ENCODE measurements around the gene ENKD1.

ENKD1 gene

GRCh38 chr16:67661101-67661761 lies 5.3 kb downstream of the ENKD1 start:
- Histone ChIP-seq H3K27ac (ENCODE audit: low read length, poor library complexity, severe bottlenecking) (peak overlapping the region; percentile 18), H3K18ac (ENCODE audit: low read depth in 1 of 2, low read length in 2 of 2) (no peak overlapping the region), H3K9ac (ENCODE audit: low read length) (peak overlapping the region; percentile 37), H3K9me3 (ENCODE audit: control insufficient read depth, low read length) (no peaks in the 10 kb centered on the region), H4K91ac (ENCODE audit: low read length) (peak overlapping the region; percentile 22), H3K79me1 (replicated peaks; ENCODE audit: low read length, poor library complexity, severe bottlenecking) (peaks cover 11% of the 10 kb centered on the region), H3K27me3 (ENCODE audit: control insufficient read depth in 1 of 2, insufficient read depth in 1 of 2, low read length in 2 of 2) (no peaks in the 10 kb centered on the region), H3K4ac (ENCODE audit: low read depth in 1 of 2, low read length in 2 of 2) (no peak overlapping the region), H3K23ac (ENCODE audit: low read length in 2 of 2) (no peak overlapping the region), H2BK5ac (ENCODE audit: low read depth, low read length, poor library complexity, severe bottlenecking) (no peak overlapping the region), H4K8ac (ENCODE audit: low read length) (no peak overlapping the region), H2AK5ac (ENCODE audit: low read length, severe bottlenecking) (no peak overlapping the region), H2BK15ac (ENCODE audit: low read depth, poor library complexity, severe bottlenecking) (no peak overlapping the region), H2BK12ac (ENCODE audit: low read length in 2 of 2) (no peak overlapping the region), H2AFZ (ENCODE audit: low read depth, low read length) (no peak overlapping the region), H3K4me3 (ENCODE audit: insufficient read depth in 1 of 2, low read depth in 1 of 2, low read length in 2 of 2) (peak overlapping the region; percentile 82 to 100), H3K4me1 (ENCODE audit: control insufficient read depth, insufficient read depth, low read depth, low read length) (peaks cover 24% of the 10 kb centered on the region), H3K14ac (ENCODE audit: low read length in 2 of 2) (no peak overlapping the region), H3K4me2 (ENCODE audit: low read length, poor library complexity, severe bottlenecking) (peak overlapping the region; percentile 52), H2BK120ac (ENCODE audit: low read depth, low read length) (no peak overlapping the region), H3K36me3 (ENCODE audit: control insufficient read depth in 1 of 2, insufficient read depth in 2 of 2, low read depth in 1 of 2, low read length in 2 of 2) (peaks cover 25 to 49% of the 10 kb centered on the region in 2 experiments)
- peak; percentile 77 for DNase-seq
- WGBS = 21% methylated on average over 38 of the region's 39 CpGs

- Histone ChIP-seq H3K27me3 (ENCODE audit: control insufficient read depth in 1 of 2, insufficient read depth in 1 of 2, low read length in 2 of 2) (peaks cover 0 to under 1% of the 10 kb centered on the region in 2 experiments), H3K79me1 (replicated peaks; ENCODE audit: low read length, poor library complexity, severe bottlenecking) (peaks cover 8% of the 10 kb centered on the region), H3K4me1 (ENCODE audit: control insufficient read depth, insufficient read depth, low read depth, low read length) (peaks cover 19% of the 10 kb centered on the region), H3K9me3 (ENCODE audit: control insufficient read depth, low read length) (no peaks in the 10 kb centered on the region), H3K36me3 (ENCODE audit: control insufficient read depth in 1 of 2, insufficient read depth in 2 of 2, low read depth in 1 of 2, low read length in 2 of 2) (peaks cover 25 to 49% of the 10 kb centered on the region in 2 experiments), H2BK120ac (ENCODE audit: low read depth, low read length) (no peak within 1 kb of the TSS), H4K91ac (ENCODE audit: low read length) (peak within 1 kb of the TSS; percentile 22), H2BK5ac (ENCODE audit: low read depth, low read length, poor library complexity, severe bottlenecking) (no peak within 1 kb of the TSS), H3K4me2 (ENCODE audit: low read length, poor library complexity, severe bottlenecking) (peak within 1 kb of the TSS; percentile 52), H3K9ac (ENCODE audit: low read length) (peak within 1 kb of the TSS; percentile 100), H2BK15ac (ENCODE audit: low read depth, poor library complexity, severe bottlenecking) (peak within 1 kb of the TSS; percentile 64), H4K8ac (ENCODE audit: low read length) (peak within 1 kb of the TSS; percentile 92), H3K18ac (ENCODE audit: low read depth in 1 of 2, low read length in 2 of 2) (peak within 1 kb of the TSS; percentile 3 to 62), H3K27ac (ENCODE audit: low read length, poor library complexity, severe bottlenecking) (peak within 1 kb of the TSS; percentile 82), H3K14ac (ENCODE audit: low read length in 2 of 2) (peak within 1 kb of the TSS in 1 of 2 experiments; percentile 19), H3K4me3 (ENCODE audit: insufficient read depth in 1 of 2, low read depth in 1 of 2, low read length in 2 of 2) (peak within 1 kb of the TSS; percentile 82 to 100), H2AK5ac (ENCODE audit: low read length, severe bottlenecking) (no peak within 1 kb of the TSS), H3K23ac (ENCODE audit: low read length in 2 of 2) (peak within 1 kb of the TSS in 1 of 2 experiments; percentile 47), H2AFZ (ENCODE audit: low read depth, low read length) (peak within 1 kb of the TSS; percentile 91), H2BK12ac (ENCODE audit: low read length in 2 of 2) (peak within 1 kb of the TSS in 1 of 2 experiments; percentile 15), H3K4ac (ENCODE audit: low read depth in 1 of 2, low read length in 2 of 2) (peak within 1 kb of the TSS in 1 of 2 experiments; percentile 2)
- DNase-seq = peak; percentile 95
- WGBS = under 1% methylated on average over 48 of the region's 48 CpGs
Observed at GRCh38 chr16:67660564-67661028, 6.0 kb downstream of the ENKD1 start, which contains the start of gene PARD6A. PARD6A (plus strand) TSS chr16:67660960; CDS start chr16:67661039, 79 bp downstream.

GRCh38 chr16:67659675-67660563 lies 6.6 kb downstream of the ENKD1 start, which contains the start of gene ACD:
ACD (minus strand) TSS chr16:67660260; CDS start chr16:67660220, 40 bp downstream.
- peak within 1 kb of the TSS in 1 of 2 experiments; percentile 2 for H3K4ac ChIP-seq (ENCODE audit: low read depth in 1 of 2, low read length in 2 of 2)
- H3K27ac ChIP-seq (ENCODE audit: low read length, poor library complexity, severe bottlenecking) = peak within 1 kb of the TSS; percentile 82
- peaks cover 25 to 49% of the 10 kb centered on the region in 2 experiments for H3K36me3 ChIP-seq (ENCODE audit: control insufficient read depth in 1 of 2, insufficient read depth in 2 of 2, low read depth in 1 of 2, low read length in 2 of 2)
- H2BK120ac ChIP-seq (ENCODE audit: low read depth, low read length) = no peak within 1 kb of the TSS
- peak within 1 kb of the TSS in 1 of 2 experiments; percentile 15 for H2BK12ac ChIP-seq (ENCODE audit: low read length in 2 of 2)
- peaks cover 8% of the 10 kb centered on the region for H3K79me1 ChIP-seq (replicated peaks; ENCODE audit: low read length, poor library complexity, severe bottlenecking)
- peak within 1 kb of the TSS; percentile 64 for H2BK15ac ChIP-seq (ENCODE audit: low read depth, poor library complexity, severe bottlenecking)
- H3K14ac ChIP-seq (ENCODE audit: low read length in 2 of 2) = peak within 1 kb of the TSS in 1 of 2 experiments; percentile 19
- H3K27me3 ChIP-seq (ENCODE audit: control insufficient read depth in 1 of 2, insufficient read depth in 1 of 2, low read length in 2 of 2) = peaks cover 0 to 4% of the 10 kb centered on the region in 2 experiments
- H3K23ac ChIP-seq (ENCODE audit: low read length in 2 of 2) = peak within 1 kb of the TSS in 1 of 2 experiments; percentile 47
- H2AFZ ChIP-seq (ENCODE audit: low read depth, low read length) = peak within 1 kb of the TSS; percentile 91
- peak; percentile 92 for DNase-seq
- H3K4me2 ChIP-seq (ENCODE audit: low read length, poor library complexity, severe bottlenecking) = peak within 1 kb of the TSS; percentile 52
- under 1% methylated on average over 83 of the region's 83 CpGs for WGBS
- peak within 1 kb of the TSS; percentile 100 for H3K9ac ChIP-seq (ENCODE audit: low read length)
- peaks cover 19% of the 10 kb centered on the region for H3K4me1 ChIP-seq (ENCODE audit: control insufficient read depth, insufficient read depth, low read depth, low read length)
- H3K18ac ChIP-seq (ENCODE audit: low read depth in 1 of 2, low read length in 2 of 2) = peak within 1 kb of the TSS; percentile 3 to 62
- no peak within 1 kb of the TSS for H2BK5ac ChIP-seq (ENCODE audit: low read depth, low read length, poor library complexity, severe bottlenecking)
- H4K8ac ChIP-seq (ENCODE audit: low read length) = peak within 1 kb of the TSS; percentile 92
- H4K91ac ChIP-seq (ENCODE audit: low read length) = peak within 1 kb of the TSS; percentile 34
- no peak within 1 kb of the TSS for H2AK5ac ChIP-seq (ENCODE audit: low read length, severe bottlenecking)
- no peaks in the 10 kb centered on the region for H3K9me3 ChIP-seq (ENCODE audit: control insufficient read depth, low read length)
- H3K4me3 ChIP-seq (ENCODE audit: insufficient read depth in 1 of 2, low read depth in 1 of 2, low read length in 2 of 2) = peak within 1 kb of the TSS; percentile 82 to 100

Data from mesenchymal stem cell (in vitro differentiated cells and primary cell).